AG09319 (cell line): ENCODE data around the gene CCDC74A.
"Not testable (repeated sequence)": the region's sequence is repeated elsewhere in the genome, so short reads cannot be mapped to it uniquely, and the experiment has no call there.

Source experiments
- DNase-seq: peaks from one replicate; pipeline ENCODE4 v3.0.0-alpha.2; 2010; ENCODE audit warnings: low read depth; ENCODE audit errors: extremely low read depth
- CTCF ChIP-seq: IDR thresholded peaks from 2 replicates; pipeline ENCODE4 v1.5.1; 2011; ENCODE audit warnings: low read depth, mild to moderate bottlenecking, inconsistent platforms, low read length, moderate library complexity

Gene CCDC74A

GRCh38 chr2:131521961-131522781, 5.5 kb upstream of the CCDC74A start:
- no peak for DNase-seq
- no peak for TF ChIP-seq CTCF

- DNase-seq: not testable (repeated sequence)
Observed at GRCh38 chr2:131525256-131525655, 2.4 kb upstream of the CCDC74A start.

- not testable (repeated sequence) for DNase-seq
Observed at GRCh38 chr2:131528981-131529863, 1.5 kb downstream of the CCDC74A start.

GRCh38 chr2:131529864-131530445, 2.3 kb downstream of the CCDC74A start:
- DNase-seq: not testable (repeated sequence)

- not testable (repeated sequence) for DNase-seq
Observed at GRCh38 chr2:131530626-131531344, 3.1 kb downstream of the CCDC74A start.

- not testable (repeated sequence) for DNase-seq
Observed at GRCh38 chr2:131531547-131532185, 4.0 kb downstream of the CCDC74A start.

GRCh38 chr2:131532723-131533608, 5.3 kb downstream of the CCDC74A start:
- DNase-seq: not testable (repeated sequence)

- not testable (repeated sequence) for DNase-seq
Observed at GRCh38 chr2:131533609-131534316, 6.1 kb downstream of the CCDC74A start.

- DNase-seq: not testable (repeated sequence)
Observed at GRCh38 chr2:131534317-131534672, 6.6 kb downstream of the CCDC74A start.

GRCh38 chr2:131534965-131535364, 7.3 kb downstream of the CCDC74A start:
- not testable (repeated sequence) for DNase-seq

GRCh38 chr2:131535526-131535925, 7.8 kb downstream of the CCDC74A start:
- TF ChIP-seq CTCF: no peak
- DNase-seq: no peak

GRCh38 chr2:131535951-131536826, 8.5 kb downstream of the CCDC74A start:
- DNase-seq: not testable (repeated sequence)

GRCh38 chr2:131536841-131537240, 9.2 kb downstream of the CCDC74A start:
- not testable (repeated sequence) for DNase-seq

GRCh38 chr2:131538856-131539255, 11.2 kb downstream of the CCDC74A start:
- DNase-seq: not testable (repeated sequence)
